ENCODE measurements around the gene AKR1B1. TPM values are rescaled to one million over a fixed set of nuclear protein-coding genes. Genes with fewer than 3 reads are reported as not detected.

Gene AKR1B1
- total RNA-seq, 1 donor from 2014 or later, result 99.7 TPM

- Mint-ChIP-seq H3K27ac (no peak overlapping the region), H3K4me1 (ENCODE audit: low read depth) (no peaks in the 10 kb centered on the region), H3K4me3 (no peak overlapping the region), H3K27me3 (ENCODE audit: insufficient read depth) (peaks cover 3% of the 10 kb centered on the region), H3K36me3 (ENCODE audit: low read depth) (peaks cover 19% of the 10 kb centered on the region), H3K9me3 (peaks cover 3% of the 10 kb centered on the region)
- DNase-seq (ENCODE audit: low spot score), result no peak
- intact Hi-C loops (cut with micrococcal nuclease), result no loop called here
Measured at GRCh38 chr7:134438946-134439345, 20.0 kb downstream of the AKR1B1 start.

GRCh38 chr7:134435161-134435920 is 23.6 kb downstream of the AKR1B1 start:
- intact Hi-C loops (cut with micrococcal nuclease), result no loop called here
- Mint-ChIP-seq H3K4me3 (no peak overlapping the region), H3K27me3 (ENCODE audit: insufficient read depth) (peaks cover 3% of the 10 kb centered on the region)

DNA sequence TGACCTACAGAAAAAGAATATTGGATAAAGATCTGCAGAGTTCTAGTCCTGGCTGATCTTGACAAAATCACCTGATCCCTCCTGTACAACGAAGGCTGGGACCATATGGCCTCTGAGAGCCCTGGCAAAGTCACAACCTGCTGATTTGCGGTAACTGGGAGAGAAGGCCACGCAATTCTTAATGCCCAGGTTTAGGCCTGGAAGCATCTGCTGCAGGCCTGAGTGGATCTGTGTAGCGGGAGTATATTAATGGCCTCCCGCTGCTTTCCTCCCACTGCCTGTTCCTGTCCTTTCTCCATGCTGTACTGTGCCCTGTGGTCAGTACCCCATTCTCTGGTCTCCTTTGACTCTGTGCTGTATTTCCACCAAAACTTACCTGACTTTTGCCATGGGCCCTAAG is 24.2 kb downstream of the AKR1B1 start:
- intact Hi-C loops (cut with micrococcal nuclease), result no loop called here
- no peak overlapping the region for H3K27ac Mint-ChIP-seq
- H3K9me3 Mint-ChIP-seq, result peaks cover 3% of the 10 kb centered on the region
- H3K36me3 Mint-ChIP-seq (ENCODE audit: low read depth), result no peaks in the 10 kb centered on the region
- no peak for DNase-seq (ENCODE audit: low spot score)
- peaks cover 3% of the 10 kb centered on the region for H3K27me3 Mint-ChIP-seq (ENCODE audit: insufficient read depth)
- H3K4me3 Mint-ChIP-seq, result no peak overlapping the region
- peaks cover 23% of the 10 kb centered on the region for H3K4me1 Mint-ChIP-seq (ENCODE audit: low read depth)

More at GRCh38 chr7:134435161-134435920, 23.6 kb downstream of the AKR1B1 start:
- peaks cover 3% of the 10 kb centered on the region for H3K9me3 Mint-ChIP-seq
- peaks cover 4% of the 10 kb centered on the region for H3K36me3 Mint-ChIP-seq (ENCODE audit: low read depth)
- no peak overlapping the region for H3K27ac Mint-ChIP-seq
- H3K4me1 Mint-ChIP-seq (ENCODE audit: low read depth), result peaks cover 23% of the 10 kb centered on the region
- no peak for DNase-seq (ENCODE audit: low spot score)

- H3K4me3 Mint-ChIP-seq, result peak overlapping the region; percentile 10
- H3K27me3 Mint-ChIP-seq (ENCODE audit: insufficient read depth), result peaks cover 3% of the 10 kb centered on the region
- no peaks in the 10 kb centered on the region for H3K9me3 Mint-ChIP-seq
- intact Hi-C loops (cut with micrococcal nuclease), result no loop called here
- H3K27ac Mint-ChIP-seq, result no peak overlapping the region
- H3K36me3 Mint-ChIP-seq (ENCODE audit: low read depth), result no peaks in the 10 kb centered on the region
- DNase-seq (ENCODE audit: low spot score), result no peak
- H3K4me1 Mint-ChIP-seq (ENCODE audit: low read depth), result peaks cover 23% of the 10 kb centered on the region
Measured at GRCh38 chr7:134433430-134433829, 25.5 kb downstream of the AKR1B1 start.

DNA sequence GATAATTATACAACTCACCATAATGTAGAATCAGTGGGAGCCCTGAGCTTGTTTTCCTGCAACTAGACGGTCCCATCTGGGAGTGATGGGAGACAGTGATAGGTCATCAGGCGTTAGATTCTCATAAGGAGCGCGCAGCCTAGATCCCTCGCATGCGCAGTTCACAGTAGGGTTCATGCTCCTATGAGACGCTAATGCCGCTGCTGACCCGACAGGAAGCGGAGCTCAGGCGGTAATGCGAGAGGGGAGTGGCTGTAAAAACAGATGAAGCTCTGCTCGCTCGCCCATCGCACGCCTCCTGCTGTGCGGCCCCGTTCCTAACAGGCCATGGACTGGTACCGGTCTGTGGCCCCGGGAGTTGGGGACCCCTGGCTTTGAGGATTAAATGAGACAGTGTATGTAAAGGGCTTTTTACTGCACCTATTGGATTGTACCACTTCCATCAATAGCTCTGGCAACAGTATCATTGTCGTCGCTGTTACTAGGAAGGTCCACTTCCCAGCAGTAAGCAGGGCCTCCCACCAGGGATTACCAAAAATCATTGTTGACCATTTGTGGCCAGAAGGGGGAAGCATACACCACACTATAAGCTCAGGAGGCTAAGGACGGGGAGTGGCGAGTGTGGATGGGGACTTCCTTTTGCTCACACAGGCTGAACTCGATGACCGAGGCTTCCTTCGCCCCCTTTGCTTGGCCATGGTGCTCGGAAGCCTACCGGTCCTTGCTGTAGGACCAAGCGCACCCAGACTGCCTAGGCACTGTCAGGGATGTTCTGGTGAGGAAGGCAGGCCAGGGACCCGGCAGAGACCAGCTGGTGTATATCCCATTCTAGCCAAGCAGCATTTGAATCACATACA is 26.4 kb downstream of the AKR1B1 start:
- Mint-ChIP-seq H3K27ac (peak overlapping the region; percentile 79), H3K4me1 (ENCODE audit: low read depth) (peaks cover 23% of the 10 kb centered on the region), H3K27me3 (ENCODE audit: insufficient read depth) (peaks cover 3% of the 10 kb centered on the region), H3K9me3 (no peaks in the 10 kb centered on the region), H3K36me3 (ENCODE audit: low read depth) (no peaks in the 10 kb centered on the region), H3K4me3 (peak overlapping the region; percentile 78)
- peak; percentile 61 for DNase-seq (ENCODE audit: low spot score)
- intact Hi-C loops (cut with micrococcal nuclease), result loop anchor here (1.0 kb wide), 8 partner anchors 27 to 522 kb away; partner anchors contain the start of genes AKR1B1 and BPGM

GRCh38 chr7:134431815-134432214 is 27.1 kb downstream of the AKR1B1 start:
- DNase-seq (ENCODE audit: low spot score), result no peak
- peak overlapping the region; percentile 78 for H3K4me3 Mint-ChIP-seq
- intact Hi-C loops (cut with micrococcal nuclease), result loop anchor here (1.0 kb wide), 8 partner anchors 27 to 522 kb away; partner anchors contain the start of genes AKR1B1 and BPGM
- peak overlapping the region; percentile 3 for H3K27ac Mint-ChIP-seq
- no peaks in the 10 kb centered on the region for H3K36me3 Mint-ChIP-seq (ENCODE audit: low read depth)
- H3K4me1 Mint-ChIP-seq (ENCODE audit: low read depth), result peaks cover 23% of the 10 kb centered on the region
- H3K9me3 Mint-ChIP-seq, result no peaks in the 10 kb centered on the region
- H3K27me3 Mint-ChIP-seq (ENCODE audit: insufficient read depth), result peaks cover 3% of the 10 kb centered on the region

- H3K27ac Mint-ChIP-seq, result no peak overlapping the region
- DNase-seq (ENCODE audit: low spot score), result no peak
- H3K9me3 Mint-ChIP-seq, result no peaks in the 10 kb centered on the region
- H3K4me1 Mint-ChIP-seq (ENCODE audit: low read depth), result peaks cover 23% of the 10 kb centered on the region
- no peaks in the 10 kb centered on the region for H3K27me3 Mint-ChIP-seq (ENCODE audit: insufficient read depth)
- no peak overlapping the region for H3K4me3 Mint-ChIP-seq
- H3K36me3 Mint-ChIP-seq (ENCODE audit: low read depth), result no peaks in the 10 kb centered on the region
- intact Hi-C loops (cut with micrococcal nuclease), result no loop called here
Measured at GRCh38 chr7:134429481-134429880, 29.4 kb downstream of the AKR1B1 start.

DNA sequence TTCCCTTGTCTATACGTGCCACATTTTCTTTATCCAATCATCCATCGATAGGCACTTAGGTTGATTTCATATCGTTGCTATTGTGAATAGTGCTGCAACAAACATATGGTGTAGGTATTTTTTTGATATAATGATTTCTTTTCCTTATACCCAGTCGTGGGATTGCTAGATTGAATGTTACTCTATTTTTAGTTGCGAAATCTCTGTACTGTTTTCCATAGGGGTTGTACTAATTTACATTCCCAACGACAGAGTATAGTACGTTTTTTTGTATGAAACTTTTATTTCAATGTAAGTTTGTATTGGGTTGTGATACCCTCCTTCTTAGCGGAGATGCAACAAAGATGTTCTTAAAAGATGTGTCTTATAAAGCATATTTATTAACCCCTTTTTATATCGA is 30.0 kb downstream of the AKR1B1 start:
- Mint-ChIP-seq H3K4me3 (no peak overlapping the region), H3K4me1 (ENCODE audit: low read depth) (peaks cover 23% of the 10 kb centered on the region), H3K27me3 (ENCODE audit: insufficient read depth) (no peaks in the 10 kb centered on the region), H3K9me3 (no peaks in the 10 kb centered on the region), H3K36me3 (ENCODE audit: low read depth) (no peaks in the 10 kb centered on the region), H3K27ac (no peak overlapping the region)
- intact Hi-C loops (cut with micrococcal nuclease), result no loop called here
- DNase-seq (ENCODE audit: low spot score), result no peak

DNA sequence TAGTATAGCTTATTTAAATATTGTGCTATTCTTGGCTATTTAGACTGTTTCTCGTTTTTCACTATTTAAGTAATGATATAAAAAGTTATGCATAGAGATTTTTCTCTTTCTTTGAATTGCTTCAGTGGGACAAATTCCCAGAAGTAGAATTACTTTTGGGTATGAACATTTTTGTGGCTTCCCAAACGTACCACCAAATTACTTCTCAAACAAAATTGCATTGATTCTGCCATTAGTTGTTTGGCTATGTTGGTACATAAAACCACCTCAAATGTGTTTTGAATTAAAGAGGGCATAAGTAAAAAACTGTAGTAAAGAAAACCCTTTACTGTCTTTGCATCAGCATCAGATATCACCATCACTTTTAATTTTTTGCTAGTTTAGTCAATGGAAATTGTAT is 31.0 kb downstream of the AKR1B1 start:
- no peak for DNase-seq (ENCODE audit: low spot score)
- Mint-ChIP-seq H3K36me3 (ENCODE audit: low read depth) (no peaks in the 10 kb centered on the region), H3K27ac (no peak overlapping the region), H3K27me3 (ENCODE audit: insufficient read depth) (no peaks in the 10 kb centered on the region), H3K9me3 (no peaks in the 10 kb centered on the region), H3K4me1 (ENCODE audit: low read depth) (peaks cover 14% of the 10 kb centered on the region), H3K4me3 (no peak overlapping the region)
- intact Hi-C loops (cut with micrococcal nuclease), result no loop called here

GRCh38 chr7:134425777-134426176 is 33.1 kb downstream of the AKR1B1 start:
- intact Hi-C loops (cut with micrococcal nuclease), result no loop called here
- H3K4me1 Mint-ChIP-seq (ENCODE audit: low read depth), result no peaks in the 10 kb centered on the region
- H3K36me3 Mint-ChIP-seq (ENCODE audit: low read depth), result no peaks in the 10 kb centered on the region
- no peak overlapping the region for H3K4me3 Mint-ChIP-seq
- no peaks in the 10 kb centered on the region for H3K9me3 Mint-ChIP-seq
- no peak for DNase-seq (ENCODE audit: low spot score)
- H3K27ac Mint-ChIP-seq, result no peak overlapping the region
- no peaks in the 10 kb centered on the region for H3K27me3 Mint-ChIP-seq (ENCODE audit: insufficient read depth)

DNA sequence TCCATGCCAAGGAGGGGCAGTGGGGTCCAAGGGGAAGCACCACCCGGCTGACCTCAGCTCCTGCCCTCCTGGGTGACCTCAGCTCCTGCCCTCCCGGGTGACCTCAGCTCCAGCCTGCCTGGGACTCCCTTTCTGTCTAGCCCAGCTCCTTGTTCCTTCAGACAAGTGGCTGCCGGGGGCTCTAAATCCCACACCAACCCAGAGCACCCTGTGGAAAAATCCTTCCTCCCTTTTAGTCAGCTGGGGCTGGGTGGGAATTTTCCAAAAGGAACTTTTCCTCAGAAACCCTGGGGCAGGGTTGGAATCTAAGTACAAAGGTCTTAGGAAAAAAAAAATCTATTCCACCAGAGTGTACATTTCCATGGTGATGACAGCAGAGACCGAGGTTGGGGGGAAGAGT is 36.3 kb downstream of the AKR1B1 start:
- H3K27me3 Mint-ChIP-seq (ENCODE audit: insufficient read depth), result no peaks in the 10 kb centered on the region
- no peak overlapping the region for H3K4me3 Mint-ChIP-seq
- no peaks in the 10 kb centered on the region for H3K9me3 Mint-ChIP-seq
- peaks cover 8% of the 10 kb centered on the region for H3K4me1 Mint-ChIP-seq (ENCODE audit: low read depth)
- H3K36me3 Mint-ChIP-seq (ENCODE audit: low read depth), result no peaks in the 10 kb centered on the region
- no peak overlapping the region for H3K27ac Mint-ChIP-seq
- intact Hi-C loops (cut with micrococcal nuclease), result no loop called here
- DNase-seq (ENCODE audit: low spot score), result no peak

DNA sequence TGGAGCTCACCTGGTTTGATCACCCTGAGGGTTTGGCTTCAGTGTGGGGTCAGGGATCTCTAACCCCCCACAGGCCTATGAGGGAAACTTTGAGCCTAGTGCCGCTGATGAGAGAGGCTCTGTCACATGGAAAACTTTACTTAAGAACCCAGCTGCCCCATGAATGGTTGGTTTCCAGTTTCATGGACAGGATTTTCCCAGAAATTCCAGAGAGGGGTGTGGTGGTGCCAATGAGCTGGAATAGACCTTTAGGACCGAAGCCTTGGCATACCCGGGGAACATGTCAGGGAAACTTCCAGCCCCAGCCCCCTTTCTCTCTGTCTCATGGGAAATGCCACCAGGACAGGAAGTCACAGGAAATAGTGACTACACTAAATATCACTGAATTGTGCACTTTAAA is 36.9 kb downstream of the AKR1B1 start:
- DNase-seq (ENCODE audit: low spot score), result no peak
- H3K36me3 Mint-ChIP-seq (ENCODE audit: low read depth), result no peaks in the 10 kb centered on the region
- H3K4me1 Mint-ChIP-seq (ENCODE audit: low read depth), result peaks cover 8% of the 10 kb centered on the region
- H3K9me3 Mint-ChIP-seq, result no peaks in the 10 kb centered on the region
- no peak overlapping the region for H3K27ac Mint-ChIP-seq
- H3K4me3 Mint-ChIP-seq, result no peak overlapping the region
- intact Hi-C loops (cut with micrococcal nuclease), result no loop called here
- no peaks in the 10 kb centered on the region for H3K27me3 Mint-ChIP-seq (ENCODE audit: insufficient read depth)

Measured in activated T-helper 1 cell treated with anti-CD3 and anti-CD28 coated beads, Interleukin-12 subunit alpha, Interleukin-12 subunit beta, Interleukin-2, Interleukin-4 antibody, amounts not matched to agents 30 ng/mL and 10 ng/mL and 1 ng/mL, durations not matched to agents 14 hours and 24 hours and 36 hours (primary cell).